IMR-90 (cell line): ENCODE data around the gene PRKD1. TPM values are rescaled to one million over a fixed set of nuclear protein-coding genes. Genes with fewer than 3 reads are reported as not detected.
A peak's percentile ranks its signal among the peaks of the same experiment; 100 is the strongest.

Experiments
- ATAC-seq: fragments of 200-7000 bp; cut with Tn5 transposase; 2 replicates; pipeline ENCODE4 v1.9.1; 2020; ENCODE audit warnings: low read depth, mild to moderate bottlenecking, moderate library complexity
- BruUV-seq: library from RNA; stranded (reverse); fragments of 400-500 nt; replicated peaks from 2 replicates; lab custom pipeline; 2021; lab: Mats Ljungman, UMichigan
- CTCF ChIA-PET: fragments of 300-600 bp; formaldehyde crosslinking; extraction: SDS; loops from one replicate; lab custom pipeline; 2021; ENCODE audit warnings: antibody characterized with exemption; lab: Yijun Ruan, JAX
- POLR2A ChIA-PET: fragments of 300-600 bp; sonication (Branson Sonifier 250); formaldehyde crosslinking; loops from one replicate; lab custom pipeline; 2022; ENCODE audit warnings: antibody characterized with exemption; ENCODE audit not compliant: unreplicated experiment; lab: Charles Lee
- DNase-seq: peaks from one replicate; pipeline ENCODE4 v3.0.0; 2013
- H2AFZ ChIP-seq: replicated peaks from 2 replicates; pipeline ENCODE3; 2013; ENCODE audit warnings: low read length, mild to moderate bottlenecking; ENCODE audit not compliant: poor library complexity
- H2AK5ac ChIP-seq: 2 replicates; pipeline ENCODE4 v1.6.1; 2013; ENCODE audit warnings: low read depth, low read length, inconsistent platforms
- H2AK9ac ChIP-seq: replicated peaks from 2 replicates; pipeline ENCODE3; 2013; ENCODE audit warnings: mild to moderate bottlenecking, low read depth, low read length, moderate library complexity; ENCODE audit not compliant: poor library complexity
- H2BK120ac ChIP-seq: 2 replicates; pipeline ENCODE4 v1.6.1; 2013; ENCODE audit warnings: low read depth, low read length, inconsistent platforms
- H2BK15ac ChIP-seq: 3 replicates; pipeline ENCODE4 v1.6.1; 2013; ENCODE audit warnings: low read depth, low read length, inconsistent platforms
- H2BK20ac ChIP-seq: 2 replicates; pipeline ENCODE4 v1.6.1; 2013; ENCODE audit warnings: low read depth, mild to moderate bottlenecking, inconsistent platforms, low read length, moderate library complexity
- H2BK5ac ChIP-seq: 2 replicates; pipeline ENCODE4 v1.6.1; 2013; ENCODE audit warnings: mild to moderate bottlenecking, low read depth, low read length, inconsistent platforms; ENCODE audit not compliant: poor library complexity, severe bottlenecking
- H3K14ac ChIP-seq: replicated peaks from 2 replicates; pipeline ENCODE4 v1.6.1; 2013; ENCODE audit warnings: low read depth, low read length, inconsistent platforms
- H3K18ac ChIP-seq: 2 replicates; pipeline ENCODE4 v1.6.1; 2013; ENCODE audit warnings: low read depth, low read length, control low read depth
- H3K23ac ChIP-seq: 2 replicates; pipeline ENCODE4 v1.6.1; 2013; ENCODE audit warnings: low read depth, low read length, inconsistent platforms
- H3K27ac ChIP-seq: 2 replicates; pipeline ENCODE4 v1.5.1; 2013; ENCODE audit warnings: mild to moderate bottlenecking, control low read depth, low read length; ENCODE audit not compliant: insufficient read depth
- H3K27me3 ChIP-seq: 2 replicates; pipeline ENCODE4 v1.6.1; 2013; ENCODE audit warnings: low read length; ENCODE audit not compliant: control insufficient read depth, insufficient read depth
- H3K36me3 ChIP-seq: 2 replicates; pipeline ENCODE4 v1.6.1; 2013; ENCODE audit warnings: low read length, mixed read lengths; ENCODE audit not compliant: control insufficient read depth, insufficient read depth
- H3K4ac ChIP-seq: 2 replicates; pipeline ENCODE4 v1.6.1; 2013; ENCODE audit warnings: low read depth, low read length, inconsistent platforms
- H3K4me1 ChIP-seq: 2 replicates; pipeline ENCODE4 v1.6.1; 2013; ENCODE audit warnings: low read length, mixed read lengths; ENCODE audit not compliant: control insufficient read depth, insufficient read depth
- H3K4me2 ChIP-seq: 2 replicates; pipeline ENCODE4 v1.6.1; 2013; ENCODE audit warnings: low read depth, mild to moderate bottlenecking, control low read depth, low read length, moderate library complexity
- H3K4me3 ChIP-seq: 2 replicates; pipeline ENCODE4 v1.5.1; 2013; ENCODE audit warnings: low read depth, mild to moderate bottlenecking, control low read depth, low read length, moderate library complexity; ENCODE audit not compliant: insufficient read depth
- H3K56ac ChIP-seq: 2 replicates; pipeline ENCODE4 v1.6.1; 2013; ENCODE audit warnings: low read length, inconsistent platforms; ENCODE audit not compliant: insufficient read depth; ENCODE audit errors: extremely low read depth
- H3K79me1 ChIP-seq, 2 experiments: 2 replicates each; pipeline ENCODE4 v1.6.1; 2013; ENCODE audit warnings: low read length in 2 of 2, inconsistent platforms in 1 of 2, low read depth in 1 of 2
- H3K9ac ChIP-seq: 2 replicates; pipeline ENCODE4 v1.6.1; 2013; ENCODE audit warnings: low read depth, low read length, control low read depth
- H3K9me1 ChIP-seq: 2 replicates; pipeline ENCODE4 v1.6.1; 2013; ENCODE audit warnings: low read length, inconsistent platforms; ENCODE audit not compliant: insufficient read depth
- H3K9me3 ChIP-seq: 2 replicates; pipeline ENCODE4 v1.6.1; 2013; ENCODE audit warnings: low read length; ENCODE audit not compliant: control insufficient read depth, insufficient read depth
- H4K20me1 ChIP-seq: 2 replicates; pipeline ENCODE4 v1.6.1; 2013; ENCODE audit warnings: low read length, inconsistent platforms; ENCODE audit not compliant: insufficient read depth
- H4K5ac ChIP-seq: 2 replicates; pipeline ENCODE4 v1.6.1; 2013; ENCODE audit warnings: mild to moderate bottlenecking, low read depth, low read length, control low read depth
- H4K8ac ChIP-seq, 2 experiments: 2 replicates each; pipeline ENCODE4 v1.6.1; 2013; ENCODE audit warnings: low read depth in 2 of 2, low read length in 2 of 2, control low read depth in 1 of 2, inconsistent platforms in 1 of 2
- H4K91ac ChIP-seq: 2 replicates; pipeline ENCODE4 v1.6.1; 2013; ENCODE audit warnings: low read depth, low read length, inconsistent platforms; ENCODE audit not compliant: insufficient read depth
- BHLHE40 ChIP-seq: fragments of 150-350 bp; IDR thresholded peaks from 2 replicates; pipeline ENCODE4 v1.6.1; 2016; ENCODE audit warnings: mild to moderate bottlenecking, low read depth, low read length
- CEBPB ChIP-seq: IDR thresholded peaks from 2 replicates; pipeline ENCODE4 v1.6.1; 2012; ENCODE audit warnings: low read depth, low read length, improper control_type of control experiment
- CHD1 ChIP-seq: IDR thresholded peaks from 2 replicates; pipeline ENCODE4 v1.6.1; 2012; ENCODE audit warnings: low read depth, low read length, improper control_type of control experiment
- ELK1 ChIP-seq: fragments of 150-350 bp; IDR thresholded peaks from 2 replicates; pipeline ENCODE4 v1.6.1; 2016; ENCODE audit warnings: low read depth, mild to moderate bottlenecking, low read length, moderate library complexity, borderline replicate concordance
- MAFK ChIP-seq: IDR thresholded peaks from 2 replicates; pipeline ENCODE4 v1.6.1; 2012; ENCODE audit warnings: low read depth, low read length, improper control_type of control experiment
- NFE2L2 ChIP-seq: fragments of 150-350 bp; IDR thresholded peaks from 2 replicates; pipeline ENCODE4 v1.6.1; 2016; ENCODE audit warnings: low read depth, mild to moderate bottlenecking, low read length
- dilution Hi-C: fragments of 300-500 bp; cut with HindIII; formaldehyde crosslinking; loops from one replicate; pipeline ENCODE4 v1.14.3; 2018; ENCODE audit warnings: low sequenced_read_pairs; ENCODE audit not compliant: unreplicated experiment
- in situ Hi-C: fragments of 300-500 bp; cut with MboI; formaldehyde crosslinking; loops from 3 replicates; pipeline ENCODE4 v1.14.3; 2019; ENCODE audit warnings: low sequenced_read_pairs, inconsistent platforms, mixed read lengths
- intact Hi-C: fragments of 100-400 bp; cut with micrococcal nuclease; formaldehyde crosslinking; loops from 2 replicates; pipeline ENCODE4 v1.10.0; 2022
- polyA plus RNA-seq, 3 experiments: library from polyadenylated mRNA; depleted of rRNA; stranded (reverse); fragments of >200 nt; gene quantifications; 2 replicates each; pipeline ENCODE4 v1.2.3, GENCODE V29; 2012; ENCODE audit warnings: low replicate concordance in 1 of 3
- total RNA-seq: library from RNA; depleted of rRNA; stranded (reverse); fragments of >200 nt; gene quantifications from 2 replicates; pipeline ENCODE4 v1.2.3, GENCODE V29; 2012

PRKD1 gene
- total and polyA plus RNA-seq, 2 of the 4 experiments (the other 2 are of a cell fraction) = 12.9 to 14.2 TPM

GRCh38 chr14:29709490-29709889, 218.2 kb downstream of the PRKD1 start:
- H3K9me1 ChIP-seq = no peaks in the 10 kb centered on the region
- CTCF ChIA-PET = interaction anchor here (0.8 kb wide), 1 partner anchor 17 kb away, joined by 3 read pairs; no protein-coding TSS in a partner anchor

More at GRCh38 chr14:29709490-29709889, 218.2 kb downstream of the PRKD1 start:
- intact Hi-C loops = no loop called here
- peaks cover 0 to 7% of the 10 kb centered on the region in 2 experiments; a peak in 2 of 4 replicates for H3K79me1 ChIP-seq
- H2AK5ac ChIP-seq = no peak overlapping the region
- no peak overlapping the region for H4K8ac ChIP-seq
- H2BK5ac ChIP-seq = no peak overlapping the region
- no peaks in the 10 kb centered on the region for H3K27me3 ChIP-seq
- H2AK9ac ChIP-seq = no peak overlapping the region
- no peak overlapping the region for H2BK15ac ChIP-seq
- H3K14ac ChIP-seq = no peak overlapping the region
- H2AFZ ChIP-seq = no peak overlapping the region
- no TSS peak for BruUV-seq
- H3K4me1 ChIP-seq = no peaks in the 10 kb centered on the region
- H3K18ac ChIP-seq = peak overlapping the region; percentile 36; the same call in 1 of the 2 replicates
- no peak overlapping the region; the same call in 1 of the 2 replicates for H2BK20ac ChIP-seq
- H3K4me2 ChIP-seq = no peak overlapping the region
- dilution Hi-C loops = no loop called here
- H3K9ac ChIP-seq = no peak overlapping the region
- ATAC-seq = no peak
- no peak overlapping the region for H3K4me3 ChIP-seq
- H4K5ac ChIP-seq = no peak overlapping the region
- no peak overlapping the region for H3K23ac ChIP-seq
- H4K20me1 ChIP-seq = no peaks in the 10 kb centered on the region
- in situ Hi-C loops = loop anchor here (25.0 kb wide), 1 partner anchor 503 kb away; no protein-coding TSS in a partner anchor
- no peaks in the 10 kb centered on the region for H3K36me3 ChIP-seq
- H2BK120ac ChIP-seq = no peak overlapping the region
- no peak for TF ChIP-seq ELK1
- peak; percentile 17; the same call in 1 of the 2 replicates for TF ChIP-seq NFE2L2
- no peak for TF ChIP-seq BHLHE40
- TF ChIP-seq MAFK = no peak
- no peak for TF ChIP-seq CHD1
- peak; percentile 50; the same call in 1 of the 2 replicates for TF ChIP-seq CEBPB
- POLR2A ChIA-PET = no interaction called here
- no peak overlapping the region for H3K56ac ChIP-seq
- no peak overlapping the region for H3K27ac ChIP-seq
- no peaks in the 10 kb centered on the region for H3K9me3 ChIP-seq
- DNase-seq = peak; percentile 46
- H3K4ac ChIP-seq = no peak overlapping the region
- H4K91ac ChIP-seq = no peak overlapping the region
